Peyer's patch (tissue), 4 donors: ENCODE data around the gene RITA1. TPM values are rescaled to one million over a fixed set of nuclear protein-coding genes. Genes with fewer than 3 reads are reported as not detected.

Experiments used
- DNase-seq, 3 donors: peaks; one replicate each; pipeline ENCODE4 v3.0.0-alpha.2; 2017 to 2019
- H3K27ac ChIP-seq, 4 donors: fragments of 200-600 bp; sonication (generic); one replicate each; pipeline ENCODE4 v1.5.1; 2016 to 2019
- H3K27me3 ChIP-seq, 2 donors: fragments of 200-600 bp; sonication (generic); one replicate each; pipeline ENCODE4 v1.5.1; 2019
- H3K36me3 ChIP-seq, 3 donors: fragments of 200-600 bp; sonication (generic); one replicate each; pipeline ENCODE4 v1.5.1; 2016 to 2019
- H3K4me1 ChIP-seq, 4 donors: fragments of 200-600 bp; sonication (generic); one replicate each; pipeline ENCODE4 v1.5.1; 2016 to 2019
- H3K4me3 ChIP-seq, 4 donors: fragments of 200-600 bp; sonication (generic); 1 replicate in 3 of 4; 2 replicates in 1 of 4; pipeline ENCODE4 v1.5.1; 2016 to 2019; ENCODE audit warnings: mild to moderate bottlenecking in 1 of 4
- H3K9me3 ChIP-seq, 4 donors: fragments of 200-600 bp; sonication (generic); one replicate each; pipeline ENCODE4 v1.5.1; 2016 to 2019; ENCODE audit warnings: mild to moderate bottlenecking in 1 of 4
- CTCF ChIP-seq, 6 experiments: fragments of 450-650 bp in 4 of 6; fragments of 200-600 bp in 2 of 6; sonication (generic) in 1 of 6; IDR thresholded peaks; one replicate each; pipeline ENCODE4 v1.5.1; 2017 to 2019; ENCODE audit warnings: antibody characterized with exemption in 6 of 6, mild to moderate bottlenecking in 3 of 6, moderate library complexity in 1 of 6
- POLR2A ChIP-seq, 2 donors: fragments of 450-650 bp; IDR thresholded peaks; one replicate each; pipeline ENCODE4 v1.5.1; 2017; ENCODE audit warnings: antibody characterized with exemption in 2 of 2, mild to moderate bottlenecking in 2 of 2, moderate library complexity in 2 of 2
- total RNA-seq, 4 donors: library from RNA; depleted of rRNA; stranded (reverse); fragments of >200 nt; gene quantifications; one replicate each; pipeline ENCODE4 v1.1.0, GENCODE V29; 2016

The RITA1 gene
- total RNA-seq, 4 donors from 2014 or later: 5.0 to 36.6 (median 33.4) TPM

DNA sequence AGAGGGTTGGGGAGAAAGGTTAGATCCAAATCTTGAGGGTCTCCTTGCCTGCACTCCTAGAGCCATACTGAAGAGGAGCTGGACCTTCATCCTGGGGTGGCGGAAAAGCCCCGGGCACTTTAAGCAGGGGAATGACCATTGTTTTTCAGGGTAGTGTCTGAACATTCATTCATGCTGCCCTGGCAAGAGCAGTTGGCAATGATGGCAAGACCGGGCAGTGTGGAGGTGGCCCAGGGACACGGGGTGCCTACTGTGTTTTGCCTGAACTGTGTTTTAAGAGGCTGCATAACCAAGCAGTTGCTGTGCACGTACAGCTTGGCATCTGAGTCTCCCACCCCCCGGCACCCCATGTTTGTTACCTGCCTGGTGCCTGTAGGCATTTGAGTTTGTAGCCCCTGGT lies 50.5 kb downstream of the RITA1 start:
- peak in 1 of 3 donors; percentile 36 for DNase-seq
- Histone ChIP-seq H3K4me1 (peaks cover 11 to 74% (median 19%) of the 10 kb centered on the region in 4 donors), H3K27ac (peak overlapping the region in 2 of 4 donors; percentile 93 to 94), H3K27me3 (no peaks in the 10 kb centered on the region), H3K36me3 (peaks cover 0 to 36% (median 0%) of the 10 kb centered on the region in 3 donors), H3K4me3 (no peak overlapping the region), H3K9me3 (no peaks in the 10 kb centered on the region)
- no peak for TF ChIP-seq POLR2A (IDR thresholded peaks at IDR 0.05)
- TF ChIP-seq CTCF (IDR thresholded peaks at IDR 0.05): no peak

GRCh38 chr12:113236539-113237399 lies 51.2 kb downstream of the RITA1 start:
- H3K4me3 ChIP-seq: no peak overlapping the region
- TF ChIP-seq CTCF (IDR thresholded peaks at IDR 0.05) (no peak), POLR2A (IDR thresholded peaks at IDR 0.05) (no peak)
- peaks cover 12 to 72% (median 20%) of the 10 kb centered on the region in 4 donors for H3K4me1 ChIP-seq

DNA sequence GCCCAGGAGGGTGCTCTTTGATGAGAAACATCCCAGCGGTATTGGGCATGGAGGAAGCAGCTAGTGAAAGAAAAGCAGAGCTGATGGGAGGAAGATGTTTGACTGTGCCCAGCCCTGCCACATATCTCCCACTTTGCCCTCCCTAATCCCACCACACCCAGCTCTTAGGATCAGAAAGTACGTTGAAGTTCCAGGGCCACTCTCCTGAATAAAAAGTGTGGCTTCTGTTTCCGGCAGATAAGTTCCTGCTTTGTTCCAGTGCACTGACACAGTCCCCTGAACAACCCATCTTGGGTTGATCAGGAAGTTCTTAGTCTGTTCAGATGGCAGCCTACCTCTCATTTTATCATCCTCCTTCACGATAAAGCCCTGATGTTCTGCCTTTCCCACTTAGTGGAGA lies 52.2 kb downstream of the RITA1 start:
- peak in 2 of 3 donors; percentile 40 to 44 for DNase-seq
- Histone ChIP-seq H3K4me3 (no peak overlapping the region), H3K9me3 (no peaks in the 10 kb centered on the region), H3K4me1 (peaks cover 5 to 77% (median 22%) of the 10 kb centered on the region in 4 donors), H3K36me3 (peaks cover 0 to 19% (median 0%) of the 10 kb centered on the region in 3 donors), H3K27me3 (no peaks in the 10 kb centered on the region), H3K27ac (peak overlapping the region in 3 of 4 donors; percentile 70 to 94 (median 93))
- TF ChIP-seq CTCF (IDR thresholded peaks at IDR 0.05) (no peak), POLR2A (IDR thresholded peaks at IDR 0.05) (no peak)

More at GRCh38 chr12:113236539-113237399, 51.2 kb downstream of the RITA1 start:
- peak overlapping the region in 3 of 4 donors; percentile 70 to 94 (median 93) for H3K27ac ChIP-seq
- no peaks in the 10 kb centered on the region for H3K27me3 ChIP-seq
- no peaks in the 10 kb centered on the region for H3K9me3 ChIP-seq
- DNase-seq: peak in 1 of 3 donors; percentile 50
- H3K36me3 ChIP-seq: peaks cover 0 to 28% (median 0%) of the 10 kb centered on the region in 3 donors

DNA sequence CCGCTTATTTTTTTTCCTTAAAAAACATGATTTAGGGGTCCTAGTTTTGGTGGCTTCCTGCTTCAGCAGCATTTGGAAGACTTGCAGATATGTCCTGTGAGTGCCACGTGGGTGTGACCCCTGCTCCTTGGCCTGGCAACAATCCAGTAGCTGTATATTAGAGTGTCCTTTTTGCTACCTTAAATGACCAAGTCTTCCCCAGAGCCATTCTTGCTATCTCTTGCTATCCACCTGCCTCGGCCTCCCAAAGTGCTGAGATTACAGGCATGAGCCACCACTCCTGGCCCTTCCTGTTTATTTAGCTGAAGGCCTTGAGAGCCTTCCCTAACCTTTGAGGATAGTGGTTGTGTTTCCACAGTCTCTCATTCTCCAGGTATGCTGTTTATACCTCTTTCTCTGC lies 52.8 kb downstream of the RITA1 start:
- Histone ChIP-seq H3K36me3 (peaks cover 0 to 18% (median 0%) of the 10 kb centered on the region in 3 donors), H3K27me3 (no peaks in the 10 kb centered on the region), H3K4me1 (peaks cover 0 to 79% (median 22%) of the 10 kb centered on the region in 4 donors), H3K9me3 (no peaks in the 10 kb centered on the region), H3K4me3 (no peak overlapping the region), H3K27ac (peak overlapping the region in 3 of 4 donors; percentile 70 to 94 (median 93))
- no peak for TF ChIP-seq CTCF (IDR thresholded peaks at IDR 0.05)
- TF ChIP-seq POLR2A (IDR thresholded peaks at IDR 0.05): no peak
- DNase-seq: peak in 2 of 3 donors; percentile 49 to 62

DNA sequence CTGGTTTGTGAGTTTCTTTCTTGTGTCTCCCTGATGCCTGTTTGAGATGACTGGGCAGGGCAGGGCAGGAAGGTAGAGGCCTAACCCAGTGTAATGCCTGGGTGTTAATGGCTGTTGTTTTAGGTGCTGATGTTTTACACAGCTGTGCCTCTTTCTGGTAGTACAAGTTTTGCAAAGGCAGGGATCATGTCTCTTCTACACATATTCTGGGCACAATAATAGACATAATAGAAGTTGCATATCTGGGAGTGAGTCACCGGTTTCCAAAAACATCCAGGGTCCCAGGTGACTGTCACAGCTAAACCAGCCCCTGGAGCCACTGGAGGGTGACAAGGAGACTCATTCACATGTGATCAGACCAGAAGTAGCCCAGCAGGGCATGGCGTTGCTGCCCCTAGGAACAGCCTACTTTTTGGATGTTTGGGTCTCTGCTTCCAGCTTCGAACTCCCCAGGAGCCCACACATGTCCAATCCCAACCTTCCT lies 53.8 kb downstream of the RITA1 start:
- Histone ChIP-seq H3K36me3 (peaks cover 0 to 7% (median 0%) of the 10 kb centered on the region in 3 donors), H3K4me1 (peaks cover 0 to 84% (median 24%) of the 10 kb centered on the region in 4 donors), H3K27ac (peak overlapping the region in 3 of 4 donors; percentile 70 to 94 (median 93)), H3K9me3 (no peaks in the 10 kb centered on the region), H3K27me3 (no peaks in the 10 kb centered on the region), H3K4me3 (no peak overlapping the region)
- no peak for TF ChIP-seq CTCF (IDR thresholded peaks at IDR 0.05)
- TF ChIP-seq POLR2A (IDR thresholded peaks at IDR 0.05): no peak
- DNase-seq: peak in 1 of 3 donors; percentile 44
